Fibroblast of skin of right quadriceps (primary cell): ENCODE measurements around the gene NXNL2.

ENCODE experiments used
- DNase-seq: peaks from one replicate; pipeline ENCODE4 v3.0.0-alpha.2; 2013

Gene NXNL2

DNA sequence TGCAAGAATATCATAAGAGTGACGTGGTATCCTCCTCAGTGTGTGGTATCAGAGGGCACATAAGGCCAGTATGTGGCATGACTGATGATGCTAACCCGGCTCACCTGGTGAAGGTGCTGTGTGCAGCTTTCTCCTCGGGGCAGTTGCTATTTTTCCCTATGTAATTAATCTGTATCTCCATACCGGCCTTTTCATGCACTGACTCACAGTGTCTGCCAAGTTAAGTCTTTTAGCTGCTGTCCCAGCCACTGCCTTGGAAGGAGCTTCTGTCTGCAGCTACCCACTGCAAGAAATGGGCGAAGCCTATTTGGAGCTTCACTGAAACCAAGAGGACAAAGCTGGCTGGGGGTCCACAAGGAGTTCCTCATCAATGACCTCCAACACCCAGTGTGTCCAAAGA is 46.0 kb downstream of the NXNL2 start:
- no peak for DNase-seq

- peak; percentile 39 for DNase-seq
Observed at GRCh38 chr9:88583901-88584596, 49.1 kb downstream of the NXNL2 start.

GRCh38 chr9:88585426-88585825 is 50.4 kb downstream of the NXNL2 start:
- no peak for DNase-seq

DNA sequence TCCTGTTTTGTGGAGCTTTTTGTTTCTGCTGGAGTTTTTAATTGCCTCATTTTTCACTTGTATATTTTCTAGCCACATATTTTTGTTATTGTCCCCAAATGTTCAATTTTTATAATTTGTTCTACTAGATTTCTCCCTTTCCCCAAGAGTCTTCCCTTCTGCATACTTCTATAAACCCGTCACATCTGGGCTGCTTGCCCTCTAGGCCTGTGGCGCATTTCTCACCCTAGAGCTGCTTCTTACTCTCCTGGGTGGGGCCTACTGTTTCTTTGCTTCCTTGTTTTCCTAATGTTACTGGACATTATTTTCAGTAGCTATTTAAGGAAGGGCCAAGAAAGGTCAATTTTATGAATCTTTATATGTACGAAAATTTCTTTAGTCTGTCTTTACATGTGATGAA is 51.5 kb downstream of the NXNL2 start:
- DNase-seq, result no peak

GRCh38 chr9:88587182-88587581 is 52.2 kb downstream of the NXNL2 start:
- DNase-seq, result peak; percentile 27

DNA sequence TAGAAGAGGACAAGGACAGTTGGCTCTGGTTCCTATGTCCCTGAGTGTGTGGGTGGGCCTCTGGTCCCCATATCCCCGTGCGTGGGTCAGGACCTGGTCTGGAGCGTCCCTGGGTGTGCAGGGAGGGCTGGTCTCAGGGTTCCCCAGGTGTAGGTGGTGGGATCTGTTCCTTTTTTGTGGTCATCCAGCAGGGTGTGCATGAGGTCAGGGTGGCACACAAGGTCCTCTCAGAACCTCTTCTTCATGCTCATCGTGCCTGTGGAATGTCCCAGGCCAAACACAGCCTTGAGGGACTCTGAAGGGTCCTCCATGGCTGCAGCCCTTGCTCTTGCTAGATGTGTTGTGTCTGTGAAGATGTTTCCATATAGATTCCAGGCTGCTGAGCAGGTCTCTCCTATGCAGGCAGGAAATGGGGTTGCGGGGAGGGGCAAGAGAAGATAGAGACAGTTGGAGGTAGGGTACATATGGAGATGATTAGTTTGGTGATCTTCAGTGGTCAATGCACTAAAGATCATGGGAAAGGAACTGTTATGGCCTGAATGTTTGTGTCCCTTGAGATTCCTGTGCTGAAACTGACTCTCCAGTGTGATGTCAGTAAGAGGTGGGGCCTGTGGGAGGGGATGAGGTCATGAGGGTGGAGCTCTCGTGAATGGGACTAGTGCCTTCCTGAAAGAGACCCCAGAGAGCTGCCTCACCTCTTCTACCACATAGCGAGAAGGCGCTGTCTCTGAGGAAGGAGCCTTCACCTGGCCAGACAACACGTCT is 53.1 kb downstream of the NXNL2 start:
- DNase-seq, result peak; percentile 50

GRCh38 chr9:88589656-88590055 is 54.7 kb downstream of the NXNL2 start:
- DNase-seq, result no peak

DNA sequence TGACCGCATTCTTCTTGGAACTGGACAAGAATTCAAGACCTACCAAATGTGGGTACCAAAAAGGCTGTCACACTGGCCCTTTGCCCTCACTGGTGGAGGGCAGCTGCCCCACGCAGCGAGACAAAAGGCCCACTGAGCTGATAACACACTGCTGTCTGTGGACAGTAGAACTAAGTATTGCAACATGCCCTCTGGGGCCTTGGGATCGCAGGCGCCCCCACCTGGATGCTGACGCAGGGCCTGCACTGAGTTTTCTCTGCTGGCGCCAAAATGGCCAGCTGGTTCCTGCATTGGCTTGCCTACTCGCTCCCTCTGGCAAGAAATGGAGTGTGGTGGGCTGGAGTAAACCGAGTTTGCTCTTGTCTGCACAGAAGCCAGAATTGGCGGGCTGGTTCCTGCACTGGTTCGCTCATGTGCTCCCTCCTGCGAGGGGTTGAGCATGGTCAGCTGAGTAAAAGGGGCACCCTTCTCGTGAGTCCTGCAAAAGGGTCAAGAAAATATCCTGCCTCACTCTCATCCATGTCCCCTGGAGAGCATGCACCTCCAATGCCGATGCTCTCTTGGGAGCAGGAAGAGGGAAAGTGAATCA is 55.7 kb downstream of the NXNL2 start:
- DNase-seq, result no peak

DNA sequence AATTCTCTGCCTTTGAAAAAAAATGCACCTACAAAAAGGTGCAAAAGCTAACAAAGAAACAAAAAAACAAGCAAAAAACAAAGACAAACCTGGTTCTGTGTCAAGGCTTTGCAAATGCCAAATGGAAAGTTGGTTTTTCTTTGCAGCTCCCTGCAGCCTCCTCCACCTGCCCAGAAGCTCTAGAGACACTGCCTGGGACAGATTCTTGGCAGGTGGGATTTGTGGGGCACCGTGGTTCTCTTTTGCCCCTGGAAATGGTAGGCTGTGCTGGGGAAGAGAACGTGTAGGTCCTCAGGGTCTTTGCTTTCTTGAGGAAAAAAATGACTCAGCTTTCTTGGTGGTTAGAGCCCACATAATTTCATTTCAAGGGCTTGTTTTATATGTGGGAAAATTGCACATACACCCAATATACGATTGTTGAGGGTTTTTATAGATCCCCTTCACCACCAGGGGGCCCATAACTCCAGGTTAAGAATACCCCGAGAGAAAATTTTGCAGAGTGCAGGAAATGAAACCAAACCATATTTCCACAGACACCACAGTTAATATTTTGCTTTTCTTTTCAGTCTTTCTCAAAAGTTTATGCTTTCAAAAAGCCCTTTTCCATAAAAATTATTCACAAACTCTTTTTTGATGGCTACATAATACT is 58.7 kb downstream of the NXNL2 start:
- peak; percentile 66 for DNase-seq
